ENCODE measurements around the gene PTPA. TPM values are rescaled to one million over a fixed set of nuclear protein-coding genes. Genes with fewer than 3 reads are reported as not detected.
"Not testable (repeated sequence)": the region's sequence is repeated elsewhere in the genome, so short reads cannot be mapped to it uniquely, and the experiment has no call there.

The PTPA gene
- total RNA-seq, 1 donor from 2014 or later, result 96.2 TPM

DNA sequence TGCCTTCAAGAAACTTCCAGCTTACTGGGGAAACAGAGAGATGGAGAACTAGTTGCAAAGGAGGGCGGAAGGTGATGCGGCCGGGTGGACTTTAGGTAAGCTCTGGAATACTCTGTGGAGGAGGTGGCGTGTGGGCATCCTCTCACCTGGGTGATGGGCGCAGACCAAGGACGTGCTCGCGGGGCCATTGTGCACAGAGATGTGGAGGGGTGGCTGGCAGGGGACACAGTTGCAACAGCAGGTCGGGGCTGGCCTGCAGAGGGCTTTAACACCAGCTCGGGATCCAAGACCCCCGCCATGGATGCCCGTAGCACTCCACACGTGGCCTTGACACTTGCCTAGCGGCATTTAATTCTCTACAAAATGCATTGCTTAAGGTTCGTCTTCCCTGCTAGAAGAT is 40.3 kb downstream of the PTPA start:
- DNase-seq (ENCODE audit: low read depth, low spot score), result no peak

DNA sequence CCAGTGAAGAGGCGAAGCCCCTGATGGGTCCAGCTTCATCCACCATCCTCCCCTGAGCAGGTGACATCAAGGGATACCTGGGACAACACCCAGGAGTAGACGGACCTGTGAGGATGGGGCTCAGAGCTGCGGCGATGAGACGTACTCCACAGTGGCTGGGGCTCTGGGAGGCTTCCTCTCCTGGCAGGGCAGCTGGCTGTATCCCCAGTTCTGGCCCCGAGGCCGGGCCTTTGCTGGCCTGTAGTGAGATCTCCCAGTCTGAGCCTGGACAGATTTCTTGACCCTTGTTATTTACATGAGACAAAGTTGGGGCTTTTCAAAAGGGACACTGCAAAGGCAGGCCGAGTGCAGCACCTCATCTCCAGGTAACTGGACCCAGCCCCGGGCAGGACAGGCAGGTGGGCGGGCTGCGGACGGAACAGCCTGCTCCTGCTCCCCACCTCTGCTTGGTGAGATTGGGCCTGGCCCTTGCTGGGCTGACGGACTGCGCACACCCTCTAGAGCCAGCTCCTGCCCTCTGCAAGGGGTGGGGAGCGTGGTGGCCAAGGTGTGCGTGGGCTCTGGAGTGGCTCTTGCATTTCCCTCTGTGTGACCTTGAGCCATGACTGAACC is 43.8 kb downstream of the PTPA start:
- DNase-seq (ENCODE audit: low read depth, low spot score), result no peak

DNA sequence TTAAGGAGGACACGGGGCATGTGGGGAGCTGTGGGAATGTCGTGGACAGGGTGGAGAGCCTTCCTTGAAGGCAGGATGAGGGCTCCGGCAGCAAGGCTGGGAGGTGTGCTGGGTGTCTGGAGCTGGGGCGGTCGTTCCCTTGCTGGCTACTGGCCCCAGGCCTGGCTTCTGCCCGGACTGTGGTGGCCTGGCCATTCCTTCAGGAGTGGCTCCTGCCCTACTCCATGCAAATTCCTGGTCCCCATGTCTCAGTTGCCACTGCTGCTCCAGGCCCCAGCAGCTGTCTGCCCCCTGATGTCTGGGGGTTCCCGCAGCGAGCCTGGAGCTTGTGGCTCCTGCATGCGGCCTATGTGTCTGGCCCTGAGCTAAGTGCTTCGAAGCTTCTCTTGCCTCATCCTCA is 44.9 kb downstream of the PTPA start:
- no peak for DNase-seq (ENCODE audit: low read depth, low spot score)

DNA sequence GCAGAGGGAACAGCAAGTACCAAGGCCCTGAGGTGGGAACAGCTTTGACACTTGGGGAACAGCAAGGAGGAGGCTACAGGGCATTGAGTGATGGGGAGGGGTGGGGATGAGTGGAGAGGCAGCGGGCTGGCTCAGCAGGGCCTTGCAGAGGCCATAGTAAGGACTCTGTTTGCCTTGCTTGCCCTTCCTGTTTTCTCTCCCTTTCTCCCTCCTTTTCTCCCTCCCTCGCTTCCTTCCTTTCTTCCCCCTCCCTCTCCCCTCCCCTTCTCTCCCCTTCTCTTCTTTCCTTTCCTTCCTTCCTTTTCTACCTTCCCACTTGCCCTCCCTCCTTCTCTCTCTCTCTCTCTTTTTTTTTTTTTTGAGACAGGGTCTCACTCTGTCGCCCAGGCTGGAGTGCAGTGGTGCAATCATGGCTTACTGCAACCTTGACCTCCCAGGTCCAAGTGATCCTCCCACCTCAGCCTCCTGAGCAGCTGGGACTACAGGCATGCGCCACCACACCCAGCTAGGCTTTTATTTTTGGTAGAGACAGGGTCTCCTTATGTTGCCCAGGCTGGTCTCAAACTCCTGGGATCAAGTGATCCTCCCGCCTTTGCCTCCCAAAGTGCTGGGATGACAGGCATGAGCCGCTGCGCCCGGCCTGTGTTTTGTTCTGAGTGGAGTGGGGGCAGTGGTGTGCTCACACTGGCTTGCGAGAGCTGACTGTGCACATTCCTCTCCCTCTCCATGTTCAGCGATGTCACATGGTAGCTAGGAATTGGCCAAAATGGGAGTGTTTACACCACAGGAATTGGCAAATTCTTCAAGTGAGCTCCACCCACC is 49.7 kb downstream of the PTPA start:
- DNase-seq (ENCODE audit: low read depth, low spot score), result no peak

DNA sequence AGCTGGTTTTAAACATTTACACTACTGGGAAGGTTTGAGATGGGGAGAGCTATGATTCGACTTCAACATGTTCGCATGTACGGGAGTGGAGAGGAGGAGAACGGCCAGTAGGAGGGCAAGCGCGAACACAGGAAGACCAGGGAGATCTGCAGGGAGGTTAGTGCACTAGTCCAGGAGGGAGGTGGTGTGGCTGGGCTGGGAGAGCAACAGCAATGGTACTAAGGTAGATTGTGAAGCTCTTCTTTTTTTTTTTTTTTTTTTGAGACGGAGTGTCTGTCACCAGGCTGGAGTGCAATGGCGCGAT is 50.3 kb downstream of the PTPA start:
- DNase-seq (ENCODE audit: low read depth, low spot score), result no peak

DNA sequence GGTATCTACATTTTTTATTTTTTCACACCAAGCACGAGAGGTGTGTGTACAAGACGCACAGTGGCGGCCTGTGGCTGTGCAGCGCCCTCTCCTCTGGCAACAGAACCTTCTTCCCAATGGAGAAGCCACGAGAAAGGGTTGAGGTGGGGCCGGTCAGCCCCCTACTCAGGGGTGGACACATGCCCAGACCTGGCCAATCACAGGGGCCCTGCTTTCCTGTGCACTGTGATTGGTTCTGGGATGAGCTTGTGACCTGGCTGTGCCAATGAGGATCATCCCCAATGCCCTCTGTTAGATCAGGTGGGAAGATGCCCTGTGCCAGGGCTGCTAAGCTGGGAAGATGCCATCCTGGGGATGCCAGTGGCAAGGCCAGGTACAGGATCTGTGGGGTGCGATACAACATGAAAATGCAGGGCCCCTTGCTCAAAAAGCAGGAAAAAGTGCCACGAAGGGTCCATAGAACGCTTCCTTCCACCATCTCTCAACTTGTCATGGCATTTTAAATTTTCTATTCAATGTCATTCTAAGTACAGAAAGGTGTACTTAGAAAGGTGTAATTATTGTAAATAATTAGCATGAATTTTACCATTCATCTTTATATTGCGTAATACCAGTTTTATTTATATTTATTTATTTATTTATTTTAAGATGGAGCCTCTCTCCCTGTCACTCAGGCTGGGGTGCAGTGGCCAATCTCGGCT is 51.4 kb downstream of the PTPA start:
- no peak for DNase-seq (ENCODE audit: low read depth, low spot score)

DNA sequence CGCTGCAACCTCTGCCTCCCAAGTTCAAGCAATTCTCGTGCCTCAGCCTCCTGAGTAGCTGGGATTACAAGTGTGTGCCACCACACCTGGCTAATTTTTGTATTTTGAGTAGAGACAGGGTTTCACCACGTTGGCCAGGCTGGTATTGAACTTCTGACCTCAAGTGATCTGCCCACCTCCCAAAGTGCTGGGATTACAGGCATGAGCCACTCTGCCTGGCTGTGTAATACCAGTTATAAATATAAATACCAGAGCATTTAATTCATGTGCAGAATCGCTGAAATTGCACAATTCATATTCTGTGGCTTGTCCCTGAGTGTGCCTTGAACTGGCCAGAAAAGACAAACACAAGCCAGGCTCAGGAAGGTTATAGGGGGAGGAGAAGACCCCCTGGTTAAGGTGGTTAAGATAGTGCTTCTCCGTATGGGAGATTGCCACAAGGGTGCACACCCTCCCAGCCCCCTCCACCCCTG is 52.0 kb downstream of the PTPA start:
- DNase-seq (ENCODE audit: low read depth, low spot score), result not testable (repeated sequence)

DNA sequence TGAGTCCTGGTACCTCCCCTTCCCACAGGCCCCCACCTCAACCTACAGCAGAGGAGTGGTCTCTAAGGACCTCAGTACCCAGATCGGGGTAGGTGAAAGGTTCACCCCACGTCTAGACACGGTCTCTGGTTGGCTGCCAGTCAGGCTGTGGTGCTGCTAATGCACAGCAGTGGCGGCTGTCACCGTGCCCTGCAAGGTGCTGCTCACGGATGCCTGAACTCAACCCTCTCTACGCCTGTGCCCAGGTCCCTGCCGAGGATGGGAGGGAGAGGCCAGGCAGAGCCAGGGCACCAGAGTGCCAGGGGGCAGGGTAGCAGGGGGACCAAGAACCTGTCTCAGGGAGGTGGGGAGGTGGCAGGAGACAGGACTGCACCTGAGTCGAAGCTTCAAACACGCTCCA is 52.5 kb downstream of the PTPA start:
- no peak for DNase-seq (ENCODE audit: low read depth, low spot score)

DNA sequence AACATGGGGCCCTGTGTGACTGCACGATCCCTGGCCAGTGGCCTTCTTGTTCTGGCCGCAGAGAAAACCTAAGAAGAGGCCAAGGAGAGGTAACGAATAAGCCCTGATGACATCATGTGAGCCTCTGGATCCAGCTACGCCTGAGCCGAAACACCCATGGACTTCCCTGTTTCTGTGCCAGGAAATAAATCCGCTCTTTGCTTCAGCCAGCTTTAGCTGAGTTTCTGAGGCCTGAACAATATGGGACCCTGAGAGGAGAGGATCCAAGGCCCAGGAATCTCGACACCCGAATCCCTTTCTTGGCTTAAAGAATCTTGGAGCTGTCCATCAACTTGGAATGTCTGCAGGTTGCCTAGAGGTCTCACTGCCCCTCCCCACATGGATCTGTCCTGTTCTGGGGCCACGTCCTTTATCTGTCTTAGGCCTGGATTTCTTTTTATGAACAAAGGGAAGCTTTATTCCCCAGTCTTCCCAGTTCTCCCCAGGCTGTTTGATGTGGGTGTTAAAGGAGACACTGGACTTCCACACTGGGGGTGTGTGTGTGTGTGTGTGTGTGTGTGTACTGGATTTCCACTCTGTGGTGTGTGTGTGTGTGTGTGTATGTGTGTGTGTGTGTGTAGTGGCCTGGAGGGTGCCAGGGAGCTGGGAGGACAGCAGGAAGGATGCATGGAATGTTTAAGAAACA is 53.2 kb downstream of the PTPA start:
- DNase-seq (ENCODE audit: low read depth, low spot score), result no peak

DNA sequence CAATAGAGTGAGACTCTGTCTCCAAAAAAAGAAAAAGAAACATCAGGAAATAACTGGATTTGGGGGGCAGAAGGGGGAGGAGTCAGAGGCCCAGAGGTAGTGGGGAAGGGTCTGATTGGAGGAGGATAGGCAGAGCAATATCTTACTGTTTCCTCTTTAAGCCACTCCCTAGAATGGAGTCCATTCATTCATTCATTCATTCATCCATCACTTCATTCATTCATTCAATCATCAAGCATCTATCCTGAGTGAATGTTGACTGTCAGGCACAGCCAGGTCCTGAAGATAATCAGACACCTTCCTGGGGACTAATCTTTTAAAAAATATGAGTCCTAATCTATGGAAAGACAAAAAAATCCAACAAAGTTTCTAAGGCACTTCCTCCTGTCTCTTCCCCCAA is 54.0 kb downstream of the PTPA start:
- no peak for DNase-seq (ENCODE audit: low read depth, low spot score)

DNA sequence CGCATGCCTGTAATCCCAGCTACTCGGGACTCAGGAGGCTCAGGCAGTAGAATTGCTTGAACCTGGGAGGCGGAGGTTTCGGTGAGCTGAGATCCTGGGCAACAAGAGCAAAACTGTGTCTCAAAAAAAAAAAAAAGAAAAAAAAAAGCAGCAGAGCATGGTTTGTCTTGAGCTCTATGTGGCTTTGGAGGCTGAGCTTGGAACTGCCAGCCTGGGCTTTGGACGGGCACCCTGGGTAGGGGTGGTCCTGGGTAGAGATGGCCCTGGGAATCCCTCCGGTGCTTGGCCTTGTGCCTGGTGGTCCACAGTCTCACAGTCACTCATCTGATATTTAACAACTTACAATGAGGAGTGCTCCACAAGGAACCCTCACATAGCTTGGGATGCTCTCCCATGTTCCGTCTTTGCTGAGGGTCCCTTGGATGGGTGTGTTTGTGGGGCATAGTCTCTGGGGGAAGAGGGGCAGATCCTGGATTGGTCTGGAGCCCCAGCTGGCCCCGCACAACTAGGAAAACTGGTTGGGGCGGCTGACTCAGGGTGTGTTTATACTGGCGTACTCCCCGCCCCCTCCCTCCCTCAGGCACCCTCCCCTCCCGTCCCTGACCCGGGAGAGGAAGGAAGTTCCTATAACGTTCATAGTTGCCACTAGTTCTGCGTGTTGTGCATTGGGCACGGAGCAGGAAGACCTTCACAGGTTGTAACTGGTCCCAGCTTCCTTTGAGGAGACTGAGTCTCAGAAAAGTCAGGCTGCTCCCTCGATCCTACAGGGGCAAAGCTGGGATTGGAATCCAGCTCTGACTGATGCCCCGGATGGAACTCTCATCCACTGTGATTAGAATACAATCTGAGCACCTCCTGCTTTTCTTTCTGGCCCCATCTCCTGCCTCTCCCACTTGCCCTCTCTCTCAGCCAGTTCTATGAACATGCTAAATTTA is 55.7 kb downstream of the PTPA start:
- no peak for DNase-seq (ENCODE audit: low read depth, low spot score)

DNA sequence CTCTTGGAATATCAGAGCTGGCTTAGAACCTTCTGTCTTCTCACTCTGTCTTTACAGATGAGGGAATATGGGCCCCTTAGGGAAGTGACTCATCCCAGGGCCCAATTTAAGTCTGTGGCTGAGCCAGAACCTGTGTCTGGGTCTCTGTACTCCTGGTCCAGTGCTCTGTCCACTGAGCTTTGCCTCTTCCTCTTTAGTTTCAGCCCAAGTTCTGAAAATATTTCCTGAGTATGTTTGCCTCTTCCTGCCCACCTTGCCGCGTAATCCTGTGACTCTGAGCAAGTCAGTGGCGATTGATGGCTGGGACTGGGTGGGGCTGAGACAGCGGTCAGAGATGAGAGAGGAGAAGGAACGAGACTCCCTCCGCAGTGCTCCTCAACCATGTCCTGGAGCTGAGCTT is 59.0 kb downstream of the PTPA start:
- DNase-seq (ENCODE audit: low read depth, low spot score), result no peak

DNA sequence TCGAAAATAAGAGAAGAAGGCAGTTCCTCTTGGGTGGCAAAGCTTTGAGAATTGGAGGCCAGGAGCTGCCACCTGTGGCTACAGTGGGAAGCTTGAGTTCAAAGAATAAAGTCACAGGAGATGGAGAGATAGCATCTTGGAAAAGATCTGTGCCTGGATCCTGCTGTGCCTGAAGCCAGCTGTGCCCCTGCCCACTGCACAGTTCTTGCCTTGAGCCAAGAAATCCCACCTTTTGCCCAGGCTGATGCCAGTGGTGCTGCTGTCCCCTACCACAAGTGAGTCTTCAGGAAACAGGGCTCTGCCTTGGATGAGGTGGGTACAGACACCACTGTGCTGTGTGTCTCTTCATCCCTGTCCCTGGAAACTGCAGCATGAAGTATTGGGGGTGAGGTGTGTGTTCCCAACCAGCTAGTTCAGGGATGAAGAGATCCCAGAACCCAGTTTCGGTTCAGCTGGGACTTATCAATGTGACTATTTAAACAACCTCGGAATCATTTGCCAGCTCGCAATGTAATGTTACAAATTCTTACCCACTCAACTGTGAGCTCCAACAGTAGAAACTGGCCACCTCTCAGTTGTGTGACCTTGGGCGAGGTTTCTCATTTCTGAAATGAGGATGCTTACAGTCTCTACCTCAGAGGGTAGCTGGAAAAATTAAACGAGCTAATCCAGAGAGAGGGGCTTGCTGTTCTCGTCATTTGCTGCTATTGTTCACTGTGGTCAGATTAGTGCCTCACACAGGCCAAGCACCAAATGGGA is 61.0 kb downstream of the PTPA start:
- DNase-seq (ENCODE audit: low read depth, low spot score), result no peak

DNA sequence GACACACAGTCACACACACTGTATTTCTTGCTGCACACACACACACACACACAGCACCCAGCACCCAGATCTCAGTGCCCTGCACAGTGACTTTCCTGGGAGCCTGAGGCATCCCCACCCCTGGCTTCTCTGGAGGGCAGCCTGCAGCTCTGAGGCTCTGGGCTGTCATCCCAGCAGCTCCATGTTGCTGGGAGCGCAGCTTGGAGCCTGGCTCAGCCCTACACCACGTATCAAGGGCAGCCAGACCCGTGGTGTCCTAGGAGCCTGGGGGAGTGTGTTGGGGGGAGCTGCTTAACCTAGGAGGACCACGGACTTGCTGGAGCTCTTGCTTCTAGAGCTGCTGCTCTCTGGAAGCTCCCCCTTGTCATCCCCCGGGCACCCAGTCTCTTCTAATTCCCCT is 61.6 kb downstream of the PTPA start:
- DNase-seq (ENCODE audit: low read depth, low spot score), result no peak

DNA sequence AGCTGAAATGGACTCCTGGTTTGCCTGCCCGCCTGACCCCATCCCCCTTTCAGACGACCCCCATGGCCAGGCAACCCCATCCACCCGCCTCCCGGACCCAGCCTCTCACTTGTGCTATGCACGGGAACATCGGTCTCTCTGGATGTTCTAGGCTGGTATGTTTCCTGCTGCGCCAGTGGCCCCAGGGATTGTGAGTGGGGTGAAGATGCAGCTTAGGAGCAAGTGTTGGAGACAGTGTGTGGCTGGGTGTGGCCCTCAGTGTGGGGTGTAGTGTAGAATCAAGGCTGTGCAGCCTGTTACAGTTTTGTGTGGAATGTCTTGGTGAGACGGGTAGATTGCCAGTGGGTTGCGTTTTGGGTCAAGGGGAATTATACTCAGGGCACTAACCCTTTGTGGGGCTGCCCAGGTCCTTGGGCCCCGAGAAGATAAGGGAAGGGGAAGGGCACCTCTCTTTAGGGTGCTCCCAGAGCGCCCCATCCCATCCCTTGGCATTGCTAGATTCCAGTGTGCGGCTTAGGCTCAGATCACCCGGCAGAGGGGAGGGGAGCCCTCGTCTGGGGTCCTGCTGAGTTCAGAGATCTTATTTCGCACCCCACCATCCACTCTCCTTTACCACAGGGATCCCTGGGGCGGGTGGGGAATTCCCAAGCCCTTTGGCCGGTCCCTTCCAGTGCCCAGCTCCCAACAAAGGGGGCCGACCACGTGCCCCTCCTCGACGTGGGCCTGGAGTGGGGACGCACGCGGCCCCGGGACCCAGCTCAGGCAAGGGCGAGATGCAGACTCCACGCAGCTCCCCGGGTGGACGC is 62.3 kb downstream of the PTPA start:
- no peak for DNase-seq (ENCODE audit: low read depth, low spot score)

DNA sequence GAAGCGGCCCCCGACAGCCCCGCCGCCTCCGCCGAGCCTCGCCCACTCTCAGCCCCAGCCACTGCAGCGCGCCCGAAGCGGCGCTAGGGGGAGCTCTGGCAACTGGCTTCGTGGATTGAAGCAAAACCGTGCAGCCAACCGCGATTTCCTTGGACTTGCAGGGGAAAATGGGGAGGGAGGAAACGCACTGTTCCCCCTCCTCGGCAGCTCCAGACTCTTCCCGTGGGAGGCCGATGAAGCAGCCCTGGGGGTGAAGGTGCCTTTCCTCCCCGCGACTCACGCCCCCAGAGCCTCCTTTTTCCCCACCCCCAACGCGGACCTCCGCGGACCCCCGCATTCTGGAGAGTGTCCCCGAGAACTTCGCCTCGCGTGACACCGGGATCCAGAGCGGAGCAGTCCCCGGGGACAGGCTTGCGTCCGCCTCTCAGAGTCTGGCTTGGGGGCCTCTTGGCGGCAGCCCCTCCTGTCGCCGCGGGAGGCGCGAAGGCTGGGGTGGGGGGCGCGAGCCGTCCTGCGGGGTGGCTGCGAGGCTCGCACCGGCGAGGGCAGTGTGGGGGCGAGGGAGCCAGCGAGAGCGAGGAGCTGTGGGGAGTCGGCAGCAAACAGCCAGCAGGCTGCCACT is 63.0 kb downstream of the PTPA start:
- peak; percentile 79 for DNase-seq (ENCODE audit: low read depth, low spot score)

DNA sequence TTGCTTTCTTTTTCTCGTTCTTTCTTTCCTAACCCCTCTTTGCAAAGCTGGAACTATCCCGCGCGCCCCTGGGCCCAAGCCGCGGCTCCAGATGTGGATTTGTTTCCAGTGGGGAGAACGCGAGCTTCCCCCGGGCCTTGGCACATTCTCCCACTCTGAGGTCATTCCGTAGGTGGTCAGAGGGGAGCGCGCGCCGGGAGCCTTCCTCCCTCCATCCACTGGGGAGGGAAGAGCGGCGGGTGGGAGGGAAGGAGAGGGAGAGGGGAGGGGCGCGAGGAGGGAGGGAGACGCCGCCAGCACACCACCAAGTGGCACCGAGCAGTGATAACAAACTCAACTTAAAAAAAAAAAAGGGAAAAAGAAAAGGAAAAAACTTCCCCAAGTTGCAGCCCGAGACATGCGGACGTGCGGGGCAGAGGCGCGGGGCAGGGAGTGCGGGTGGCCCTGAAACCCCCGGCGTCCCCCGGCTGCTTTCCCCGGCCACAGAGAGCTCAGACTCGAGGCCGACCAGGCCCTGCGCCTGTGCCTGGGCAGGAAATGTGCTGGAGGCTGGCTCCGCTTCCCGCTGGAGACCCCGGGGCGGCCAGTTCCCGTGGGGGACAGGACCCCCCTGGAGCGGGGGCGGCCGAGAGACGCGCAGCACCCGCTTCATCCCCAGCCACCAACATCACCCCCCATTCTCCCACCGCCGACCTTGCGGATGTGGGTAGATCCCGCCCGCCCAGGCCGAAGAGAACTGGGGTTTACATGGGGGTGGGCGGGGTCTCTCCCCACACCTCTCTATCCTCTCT is 63.7 kb downstream of the PTPA start:
- peak; percentile 66 for DNase-seq (ENCODE audit: low read depth, low spot score)

DNA sequence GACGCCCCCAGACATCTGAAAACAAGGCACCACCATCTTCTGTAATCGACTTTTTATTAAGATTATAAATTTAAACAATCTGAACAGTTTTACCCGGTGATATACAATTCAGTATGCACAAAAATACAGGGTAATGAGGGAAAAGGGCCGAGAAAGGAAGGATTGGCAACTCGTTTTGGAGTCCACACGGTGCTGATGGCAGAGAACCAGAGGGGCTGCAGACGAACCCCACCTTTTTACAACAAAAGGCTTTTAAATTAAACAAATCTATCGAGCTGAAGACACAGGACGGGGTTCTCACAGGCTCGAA is 64.3 kb downstream of the PTPA start:
- DNase-seq (ENCODE audit: low read depth, low spot score), result no peak
